Suprapubic skin (tissue), 4 donors: ENCODE data around the gene AGPAT2. TPM values are rescaled to one million over a fixed set of nuclear protein-coding genes. Genes with fewer than 3 reads are reported as not detected.

Experiments used
- DNase-seq, 2 donors: peaks; one replicate each; pipeline ENCODE4 v3.0.0-alpha.2; 2019; ENCODE audit warnings: low spot score in 2 of 2
- H3K27ac ChIP-seq: fragments of 200-600 bp; sonication (generic); one replicate; pipeline ENCODE4 v1.5.1; 2019
- H3K27me3 ChIP-seq: fragments of 200-600 bp; sonication (generic); one replicate; pipeline ENCODE4 v1.5.1; 2019
- H3K36me3 ChIP-seq: fragments of 200-600 bp; sonication (generic); one replicate; pipeline ENCODE4 v1.5.1; 2019
- H3K4me1 ChIP-seq: fragments of 200-600 bp; sonication (generic); one replicate; pipeline ENCODE4 v1.5.1; 2019
- H3K4me3 ChIP-seq: fragments of 200-600 bp; sonication (generic); one replicate; pipeline ENCODE4 v1.5.1; 2019; ENCODE audit warnings: mild to moderate bottlenecking
- H3K9me3 ChIP-seq: fragments of 200-600 bp; sonication (generic); one replicate; pipeline ENCODE4 v1.5.1; 2019
- CTCF ChIP-seq, 2 donors: fragments of 200-600 bp in 1 of 2; fragments of 450-650 bp in 1 of 2; sonication (generic) in 1 of 2; IDR thresholded peaks; one replicate each; pipeline ENCODE4 v1.5.1; 2016 to 2019; ENCODE audit warnings: antibody characterized with exemption in 2 of 2, mild to moderate bottlenecking in 1 of 2, moderate library complexity in 1 of 2
- EP300 ChIP-seq: sonication (generic); formaldehyde crosslinking; IDR thresholded peaks from one replicate; pipeline ENCODE4 v1.6.1; 2017; ENCODE audit warnings: antibody characterized with exemption
- POLR2A ChIP-seq, 2 donors: fragments of 450-650 bp; IDR thresholded peaks; one replicate each; pipeline ENCODE4 v1.6.1; 2017; ENCODE audit warnings: antibody characterized with exemption in 2 of 2, mild to moderate bottlenecking in 2 of 2, moderate library complexity in 2 of 2
- POLR2AphosphoS5 ChIP-seq, 3 donors: sonication (generic); formaldehyde crosslinking; IDR thresholded peaks; one replicate each; pipeline ENCODE4 v1.6.1; 2017; ENCODE audit warnings: antibody characterized with exemption in 3 of 3
- WGBS: methylation state at CpG from one replicate; pipeline ENCODE4 v1.1.5; 2018; 5-methylcytosine and 5-hydroxymethylcytosine counted together
- total RNA-seq, 4 donors: library from RNA; depleted of rRNA; stranded (reverse); fragments of >200 nt; gene quantifications; one replicate each; pipeline ENCODE4 v1.1.0, GENCODE V29; 2016

The AGPAT2 gene
- total RNA-seq, 4 donors from 2014 or later = 43.5 to 73.2 (median 63.5) TPM

- H3K4me1 ChIP-seq = peaks cover 7% of the 10 kb centered on the region
- no peak for DNase-seq
- H3K9me3 ChIP-seq = no peaks in the 10 kb centered on the region
- no peak overlapping the region for H3K4me3 ChIP-seq
- TF ChIP-seq POLR2A (IDR thresholded peaks at IDR 0.05) (no peak), POLR2AphosphoS5 (IDR thresholded peaks at IDR 0.05) (no peak), CTCF (IDR thresholded peaks at IDR 0.05) (no peak), EP300 (no peak)
- 45% methylated on average over 9 of the region's 12 CpGs for WGBS
- no peak overlapping the region for H3K27ac ChIP-seq
- H3K36me3 ChIP-seq = peaks cover 33% of the 10 kb centered on the region
- H3K27me3 ChIP-seq = peaks cover 26% of the 10 kb centered on the region
Measured at GRCh38 chr9:136671254-136671614, 16.0 kb downstream of the AGPAT2 start.

GRCh38 chr9:136670576-136671253 lies 16.5 kb downstream of the AGPAT2 start:
- Histone ChIP-seq H3K27me3 (peaks cover 29% of the 10 kb centered on the region), H3K4me1 (peaks cover 10% of the 10 kb centered on the region), H3K27ac (no peak overlapping the region), H3K36me3 (peaks cover 28% of the 10 kb centered on the region), H3K9me3 (no peaks in the 10 kb centered on the region), H3K4me3 (peak overlapping the region; percentile 54)
- TF ChIP-seq CTCF (IDR thresholded peaks at IDR 0.05) (no peak), POLR2A (IDR thresholded peaks at IDR 0.05) (no peak), POLR2AphosphoS5 (IDR thresholded peaks at IDR 0.05) (no peak), EP300 (no peak)
- no peak for DNase-seq
- 78% methylated on average over 10 of the region's 36 CpGs for WGBS

GRCh38 chr9:136669791-136670464 lies 17.3 kb downstream of the AGPAT2 start:
- no peak overlapping the region for H3K27ac ChIP-seq
- TF ChIP-seq POLR2A (IDR thresholded peaks at IDR 0.05) = no peak
- no peak for TF ChIP-seq EP300
- TF ChIP-seq POLR2AphosphoS5 (IDR thresholded peaks at IDR 0.05) = no peak
- TF ChIP-seq CTCF (IDR thresholded peaks at IDR 0.05) = no peak
- H3K36me3 ChIP-seq = peaks cover 26% of the 10 kb centered on the region
- 61% methylated on average over 12 of the region's 23 CpGs for WGBS
- peaks cover 15% of the 10 kb centered on the region for H3K4me1 ChIP-seq
- DNase-seq = no peak
- H3K9me3 ChIP-seq = no peaks in the 10 kb centered on the region
- peaks cover 34% of the 10 kb centered on the region for H3K27me3 ChIP-seq
- peak overlapping the region; percentile 54 for H3K4me3 ChIP-seq

GRCh38 chr9:136668983-136669790 lies 18.1 kb downstream of the AGPAT2 start:
- H3K27me3 ChIP-seq = peaks cover 38% of the 10 kb centered on the region
- no peak for DNase-seq
- 43% methylated on average over 8 of the region's 23 CpGs for WGBS
- peak overlapping the region; percentile 54 for H3K4me3 ChIP-seq
- H3K4me1 ChIP-seq = peaks cover 15% of the 10 kb centered on the region
- TF ChIP-seq POLR2AphosphoS5 (IDR thresholded peaks at IDR 0.05) (no peak), CTCF (IDR thresholded peaks at IDR 0.05) (no peak), EP300 (no peak), POLR2A (IDR thresholded peaks at IDR 0.05) (no peak)
- H3K9me3 ChIP-seq = no peaks in the 10 kb centered on the region
- H3K36me3 ChIP-seq = peaks cover 19% of the 10 kb centered on the region
- H3K27ac ChIP-seq = no peak overlapping the region
